HepG2 (cell line): ENCODE measurements around the gene SRC. TPM values are rescaled to one million over a fixed set of nuclear protein-coding genes. Genes with fewer than 3 reads are reported as not detected.

Source experiments
- DR1 ChIP-seq: sonication (generic); formaldehyde crosslinking; IDR thresholded peaks from 2 replicates; pipeline ENCODE4 v1.8.0; 2021; ENCODE audit warnings: mild to moderate bottlenecking, missing genetic modification reagents, inconsistent platforms
- FOXO1 ChIP-seq: sonication (generic); formaldehyde crosslinking; IDR thresholded peaks from 2 replicates; pipeline ENCODE4 v1.4.0; 2020; ENCODE audit warnings: missing genetic modification reagents
- JDP2 ChIP-seq: sonication (generic); formaldehyde crosslinking; IDR thresholded peaks from 2 replicates; pipeline ENCODE4 v1.8.1; 2022; ENCODE audit warnings: missing genetic modification reagents, borderline replicate concordance
- KLF15 ChIP-seq: sonication (generic); formaldehyde crosslinking; IDR thresholded peaks from 2 replicates; pipeline ENCODE4 v1.8.1; 2023; ENCODE audit warnings: borderline replicate concordance, mild to moderate bottlenecking, inconsistent platforms, missing genetic modification reagents, mixed read lengths
- MAZ ChIP-seq, 2 experiments: sonication (generic) in 1 of 2; formaldehyde crosslinking in 1 of 2; IDR thresholded peaks; 2 replicates each; pipeline versions ENCODE4 v1.5.0 to v1.6.1; 2012 to 2020; ENCODE audit warnings: low read depth in 2 of 2, mild to moderate bottlenecking in 2 of 2, borderline replicate concordance in 1 of 2, improper control_type of control experiment in 1 of 2, low read length in 1 of 2, missing genetic modification reagents in 1 of 2, moderate library complexity in 1 of 2
- NFE2L2 ChIP-seq: fragments of 150-350 bp; IDR thresholded peaks from 2 replicates; pipeline ENCODE4 v1.6.1; 2014; ENCODE audit warnings: low read length
- RXRB ChIP-seq: IDR thresholded peaks from 2 replicates; pipeline ENCODE4 v1.6.1; 2016; ENCODE audit warnings: borderline replicate concordance, missing genetic modification reagents, missing compliant biosample characterization
- ZBTB10 ChIP-seq: sonication (generic); formaldehyde crosslinking; IDR thresholded peaks from 2 replicates; pipeline ENCODE4 v1.4.0; 2020; ENCODE audit warnings: missing genetic modification reagents, borderline replicate concordance
- ZBTB20 ChIP-seq: sonication (generic); formaldehyde crosslinking; IDR thresholded peaks from 2 replicates; pipeline ENCODE4 v1.8.1; 2023; ENCODE audit warnings: missing genetic modification reagents, low read depth, mild to moderate bottlenecking, borderline replicate concordance
- ZFP36L2 ChIP-seq: sonication (generic); formaldehyde crosslinking; IDR thresholded peaks from 2 replicates; pipeline ENCODE4 v1.4.0; 2020; ENCODE audit warnings: missing genetic modification reagents
- ZFP91 ChIP-seq: sonication (generic); formaldehyde crosslinking; IDR thresholded peaks from 2 replicates; pipeline ENCODE4 v1.9.0; 2022; ENCODE audit warnings: missing genetic modification reagents, mild to moderate bottlenecking, borderline replicate concordance
- ZIK1 ChIP-seq: sonication (generic); formaldehyde crosslinking; IDR thresholded peaks from 2 replicates; pipeline ENCODE4 v1.5.0; 2020; ENCODE audit warnings: mild to moderate bottlenecking, low read depth, missing genetic modification reagents, borderline replicate concordance
- ZKSCAN1 ChIP-seq: fragments of 150-350 bp; IDR thresholded peaks from 2 replicates; pipeline ENCODE4 v1.6.1; 2014; ENCODE audit warnings: low read length
- ZNF10 ChIP-seq: sonication (generic); formaldehyde crosslinking; IDR thresholded peaks from 2 replicates; pipeline ENCODE4 v1.4.0; 2020; ENCODE audit warnings: mild to moderate bottlenecking, low read depth, missing genetic modification reagents, borderline replicate concordance
- ZNF230 ChIP-seq: sonication (generic); formaldehyde crosslinking; IDR thresholded peaks from 2 replicates; pipeline ENCODE4 v1.4.0; 2020; ENCODE audit warnings: mild to moderate bottlenecking, missing genetic modification reagents
- ZNF274 ChIP-seq: sonication (generic); formaldehyde crosslinking; IDR thresholded peaks from 2 replicates; pipeline ENCODE4 v1.5.1; 2020; ENCODE audit warnings: mild to moderate bottlenecking, missing genetic modification reagents
- ZNF605 ChIP-seq: sonication (generic); formaldehyde crosslinking; IDR thresholded peaks from 2 replicates; pipeline ENCODE4 v1.8.0; 2022; ENCODE audit warnings: mild to moderate bottlenecking, missing genetic modification reagents
- ZNF614 ChIP-seq: IDR thresholded peaks from 2 replicates; pipeline ENCODE4 v1.6.1; 2018; ENCODE audit warnings: missing biosample characterization, missing genetic modification reagents, inconsistent platforms, borderline replicate concordance
- ZNF713 ChIP-seq: sonication (generic); formaldehyde crosslinking; IDR thresholded peaks from 2 replicates; pipeline ENCODE4 v1.4.0; 2020; ENCODE audit warnings: mild to moderate bottlenecking, missing genetic modification reagents
- ZNF747 ChIP-seq: sonication (generic); formaldehyde crosslinking; IDR thresholded peaks from 2 replicates; pipeline ENCODE4 v1.8.1; 2023; ENCODE audit warnings: missing genetic modification reagents, mild to moderate bottlenecking, borderline replicate concordance
- ZSCAN12 ChIP-seq: sonication (generic); formaldehyde crosslinking; IDR thresholded peaks from 2 replicates; pipeline ENCODE4 v1.9.0; 2021; ENCODE audit warnings: mild to moderate bottlenecking, missing genetic modification reagents
- polyA plus RNA-seq, 8 experiments: library from polyadenylated mRNA; depleted of rRNA in 3 of 8; stranded (reverse) in 7 of 8; unstranded in 1 of 8; fragments of >200 nt; fragmentation: Illumina TruSeq in 4 of 8; extraction: Trizol in 4 of 8; gene quantifications; 2 replicates each; pipeline versions ENCODE4 v1.2.1 to v1.2.3, GENCODE V29; 2011 to 2016; ENCODE audit warnings: low read depth in 4 of 8, missing spikeins in 1 of 8, mixed read lengths in 1 of 8; ENCODE audit not compliant: insufficient read depth in 1 of 8
- total RNA-seq, 5 experiments: library from RNA; depleted of rRNA; stranded (reverse); fragments of >200 nt; fragmentation: Illumina TruSeq; extraction: Trizol; gene quantifications; 2 replicates each; pipeline ENCODE4 v1.2.3, GENCODE V29; 2016; ENCODE audit warnings: low read depth in 1 of 5
- TF ChIP-seq, protein P1 (sequence below): sonication (generic); formaldehyde crosslinking; IDR thresholded peaks from 2 replicates; pipeline ENCODE4 v1.5.0; 2020; ENCODE audit warnings: missing genetic modification reagents

The SRC gene
- total and polyA plus RNA-seq, 2 of the 13 experiments (the other 11 are each of a cell fraction or from before 2014, with no cell fraction given), result 54.7 to 192 TPM

DNA sequence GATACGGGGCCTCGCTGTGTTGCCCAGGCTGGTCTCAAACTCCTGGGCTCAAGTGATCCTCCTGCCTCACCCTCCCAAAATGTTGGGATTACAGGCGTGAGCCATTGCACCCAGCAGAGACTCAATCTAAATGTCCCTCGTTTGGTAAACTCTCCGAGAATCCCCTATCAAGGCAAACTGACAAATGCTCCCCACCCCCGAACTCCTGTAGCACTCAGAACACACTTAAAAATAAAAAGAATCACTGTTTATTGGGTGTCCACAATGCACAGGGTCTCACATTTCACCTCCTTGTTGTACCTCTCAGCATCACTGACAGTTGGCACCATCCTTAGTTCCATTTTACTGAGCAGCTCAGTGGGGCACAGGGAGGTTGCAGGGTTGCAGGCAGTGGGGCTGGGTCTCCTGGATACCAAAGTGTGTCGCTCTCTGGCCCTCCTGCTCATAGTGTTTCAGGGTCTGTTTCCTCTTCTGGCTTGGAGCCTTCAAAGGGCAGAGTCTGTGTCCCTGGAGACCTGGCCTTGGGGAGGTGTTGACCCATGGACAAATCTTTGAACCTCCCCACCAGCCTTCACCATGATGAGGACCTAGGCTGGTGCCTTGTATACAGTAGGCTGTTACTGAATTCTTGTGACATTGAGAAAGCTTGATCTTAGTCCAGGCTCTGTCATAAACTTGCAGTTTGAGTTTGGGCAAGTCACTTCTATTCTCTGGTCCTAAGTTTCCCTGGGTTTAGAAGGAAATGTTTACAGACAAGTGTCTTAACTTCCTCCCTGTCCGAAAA lies 8.5 kb upstream of the SRC start (continued):
- TF ChIP-seq ZFP91 (peak; percentile 34), JDP2 (CRISPR knock-in tag) (no peak), KLF15 (CRISPR knock-in tag) (no peak), ZNF274 (CRISPR knock-in tag) (no peak), ZNF713 (CRISPR knock-in tag) (0 out of 2 replicates have a peak, but pooled peaks have one; percentile 33), ZNF605 (CRISPR knock-in tag) (peak; percentile 77), ZBTB20 (no peak), ZFP36L2 (CRISPR knock-in tag) (no peak), ZSCAN12 (CRISPR knock-in tag) (no peak), ZIK1 (CRISPR knock-in tag) (peak; percentile 63; the same call in 1 of the 2 replicates), ZNF230 (CRISPR knock-in tag) (no peak), FOXO1 (CRISPR knock-in tag) (peak; percentile 41), NFE2L2 (no peak), ZNF10 (no peak), MAZ (IDR thresholded peaks at IDR 0.05; ENCODE audit: borderline replicate concordance, low read depth, low read length) (0 out of 2 replicates have a peak, but pooled peaks have one; percentile 28), MAZ (CRISPR knock-in tag; IDR thresholded peaks at IDR 0.05; ENCODE audit: low read depth) (no peak), RXRB (CRISPR knock-in tag) (peak; percentile 79; the same call in 1 of the 2 replicates), ZBTB10 (CRISPR knock-in tag) (no peak), ZNF614 (CRISPR knock-in tag) (0 out of 2 replicates have a peak, but pooled peaks have one; percentile 26), ZNF747 (CRISPR knock-in tag) (no peak; the same call in 1 of the 2 replicates), DR1 (CRISPR knock-in tag) (no peak), ZKSCAN1 (no peak)
- TF ChIP-seq, protein P1, sequence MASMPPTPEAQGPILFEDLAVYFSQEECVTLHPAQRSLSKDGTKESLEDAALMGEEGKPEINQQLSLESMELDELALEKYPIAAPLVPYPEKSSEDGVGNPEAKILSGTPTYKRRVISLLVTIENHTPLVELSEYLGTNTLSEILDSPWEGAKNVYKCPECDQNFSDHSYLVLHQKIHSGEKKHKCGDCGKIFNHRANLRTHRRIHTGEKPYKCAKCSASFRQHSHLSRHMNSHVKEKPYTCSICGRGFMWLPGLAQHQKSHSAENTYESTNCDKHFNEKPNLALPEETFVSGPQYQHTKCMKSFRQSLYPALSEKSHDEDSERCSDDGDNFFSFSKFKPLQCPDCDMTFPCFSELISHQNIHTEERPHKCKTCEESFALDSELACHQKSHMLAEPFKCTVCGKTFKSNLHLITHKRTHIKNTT (CRISPR knock-in tag), result no peak
